ENCODE data around the gene MAP3K3. TPM values are rescaled to one million over a fixed set of nuclear protein-coding genes. Genes with fewer than 3 reads are reported as not detected.
"Not testable (repeated sequence)": the region's sequence is repeated elsewhere in the genome, so short reads cannot be mapped to it uniquely, and the experiment has no call there.

Gene MAP3K3
- total RNA-seq, 3 donors from 2014 or later (not counting 1 experiment from before 2014, with no cell fraction given) = 82.0 to 89.2 (median 88.5) TPM

GRCh38 chr17:63716426-63716825 lies 94.2 kb downstream of the MAP3K3 start:
- Histone ChIP-seq H3K4me3 (ENCODE audit: low read length) (no peak overlapping the region), H3K27me3 (ENCODE audit: control insufficient read depth, insufficient read depth, low read length) (no peaks in the 10 kb centered on the region), H3K27ac (ENCODE audit: low read length) (no peak overlapping the region), H3K4me1 (ENCODE audit: control insufficient read depth, insufficient read depth, low read length) (no peaks in the 10 kb centered on the region), H3K9me3 (ENCODE audit: control insufficient read depth, insufficient read depth, low read length) (no peaks in the 10 kb centered on the region), H3K36me3 (ENCODE audit: control insufficient read depth, insufficient read depth, low read length) (peaks cover 26% of the 10 kb centered on the region)
- intact Hi-C loops (cut with micrococcal nuclease) = no loop called here
- Mint-ChIP-seq H3K9me3 (no peaks in the 10 kb centered on the region), H3K27ac (peak overlapping the region in 1 of 2 donors; percentile 6), H3K36me3 (no peaks in the 10 kb centered on the region), H3K4me1 (peaks cover 5 to 6% of the 10 kb centered on the region in 2 donors), H3K4me3 (no peak overlapping the region), H3K27me3 (ENCODE audit: low read depth in 2 of 2) (no peaks in the 10 kb centered on the region)
- DNase-seq = no peak
- TF ChIP-seq CTCF (IDR thresholded peaks at IDR 0.05) = no peak
- no peak for ATAC-seq
- WGBS (ENCODE audit: insufficient coverage) = 98% methylated on average over 3 of the region's 3 CpGs

- H3K27ac Mint-ChIP-seq = peak overlapping the region in 1 of 2 donors; percentile 10
- no peak overlapping the region for H3K4me3 ChIP-seq (ENCODE audit: low read length)
- TF ChIP-seq CTCF (IDR thresholded peaks at IDR 0.05) = no peak
- peaks cover 15% of the 10 kb centered on the region for H3K36me3 ChIP-seq (ENCODE audit: control insufficient read depth, insufficient read depth, low read length)
- H3K4me1 Mint-ChIP-seq = peaks cover 5 to 6% of the 10 kb centered on the region in 2 donors
- 98% methylated on average over 5 of the region's 5 CpGs for WGBS (ENCODE audit: insufficient coverage)
- no peak overlapping the region for H3K4me3 Mint-ChIP-seq
- H3K27me3 ChIP-seq (ENCODE audit: control insufficient read depth, insufficient read depth, low read length) = no peaks in the 10 kb centered on the region
- ATAC-seq (no peak), DNase-seq (no peak)
- no peak overlapping the region for H3K27ac ChIP-seq (ENCODE audit: low read length)
- no peaks in the 10 kb centered on the region for H3K4me1 ChIP-seq (ENCODE audit: control insufficient read depth, insufficient read depth, low read length)
- intact Hi-C loops (cut with micrococcal nuclease) = no loop called here
- no peaks in the 10 kb centered on the region for H3K27me3 Mint-ChIP-seq (ENCODE audit: low read depth in 2 of 2)
- no peaks in the 10 kb centered on the region for H3K9me3 ChIP-seq (ENCODE audit: control insufficient read depth, insufficient read depth, low read length)
- H3K36me3 Mint-ChIP-seq = no peaks in the 10 kb centered on the region
- no peaks in the 10 kb centered on the region for H3K9me3 Mint-ChIP-seq
Observed at GRCh38 chr17:63718988-63719387, 96.8 kb downstream of the MAP3K3 start.

GRCh38 chr17:63720194-63720593 lies 98.0 kb downstream of the MAP3K3 start:
- H3K27ac ChIP-seq (ENCODE audit: low read length); H3K4me3 ChIP-seq (ENCODE audit: low read length); intact Hi-C loops (cut with micrococcal nuclease); H3K27ac Mint-ChIP-seq; H3K4me1 Mint-ChIP-seq; H3K9me3 ChIP-seq (ENCODE audit: control insufficient read depth, insufficient read depth, low read length); H3K4me1 ChIP-seq (ENCODE audit: control insufficient read depth, insufficient read depth, low read length); H3K36me3 Mint-ChIP-seq; H3K27me3 ChIP-seq (ENCODE audit: control insufficient read depth, insufficient read depth, low read length); H3K4me3 Mint-ChIP-seq; H3K9me3 Mint-ChIP-seq; ATAC-seq; H3K27me3 Mint-ChIP-seq (ENCODE audit: low read depth in 2 of 2); DNase-seq: not testable (repeated sequence)
- 98% methylated on average over 5 of the region's 5 CpGs for WGBS (ENCODE audit: insufficient coverage)
- peaks cover 16% of the 10 kb centered on the region for H3K36me3 ChIP-seq (ENCODE audit: control insufficient read depth, insufficient read depth, low read length)

GRCh38 chr17:63722403-63722802 lies 100.2 kb downstream of the MAP3K3 start:
- Histone ChIP-seq H3K4me1 (ENCODE audit: control insufficient read depth, insufficient read depth, low read length) (no peaks in the 10 kb centered on the region), H3K4me3 (ENCODE audit: low read length) (no peak overlapping the region), H3K27ac (ENCODE audit: low read length) (no peak overlapping the region), H3K36me3 (ENCODE audit: control insufficient read depth, insufficient read depth, low read length) (peaks cover 19% of the 10 kb centered on the region), H3K9me3 (ENCODE audit: control insufficient read depth, insufficient read depth, low read length) (no peaks in the 10 kb centered on the region), H3K27me3 (ENCODE audit: control insufficient read depth, insufficient read depth, low read length) (no peaks in the 10 kb centered on the region)
- WGBS (ENCODE audit: insufficient coverage) = no CpG with 5 or more reads among the region's 2 CpGs
- Mint-ChIP-seq H3K36me3 (no peaks in the 10 kb centered on the region), H3K27me3 (ENCODE audit: low read depth in 2 of 2) (no peaks in the 10 kb centered on the region), H3K4me1 (peaks cover 5 to 6% of the 10 kb centered on the region in 2 donors), H3K4me3 (no peak overlapping the region), H3K27ac (peak overlapping the region in 1 of 2 donors; percentile 43), H3K9me3 (no peaks in the 10 kb centered on the region)
- ATAC-seq (no peak), DNase-seq (no peak)
- intact Hi-C loops (cut with micrococcal nuclease) = no loop called here
- TF ChIP-seq CTCF (IDR thresholded peaks at IDR 0.05) = no peak
